Prostate gland (tissue), 2 donors: Measurements from ENCODE around the gene MYL2. TPM values are rescaled to one million over a fixed set of nuclear protein-coding genes. Genes with fewer than 3 reads are reported as not detected.

Experiments
- DNase-seq: peaks from one replicate; pipeline ENCODE4 v3.0.0-alpha.2; 2019; ENCODE audit warnings: low spot score
- H3K27ac ChIP-seq, 2 donors: fragments of 200-600 bp; sonication (generic); 2 replicates each; pipeline ENCODE4 v1.5.1; 2017 to 2019
- H3K27me3 ChIP-seq: fragments of 200-600 bp; sonication (generic); replicated peaks from 2 replicates; pipeline ENCODE4 v1.5.1; 2019; ENCODE audit not compliant: insufficient read depth
- H3K36me3 ChIP-seq, 2 donors: fragments of 200-600 bp; sonication (generic); 1 replicate in 1 of 2; 2 replicates in 1 of 2; pipeline versions ENCODE4 v1.5.1 to v1.8.1; 2017 to 2019
- H3K4me1 ChIP-seq: fragments of 200-600 bp; sonication (generic); replicated peaks from 2 replicates; pipeline ENCODE4 v1.5.1; 2019
- H3K4me3 ChIP-seq, 2 donors: fragments of 200-600 bp; sonication (generic); 2 replicates each; pipeline ENCODE4 v1.5.1; 2017 to 2019
- H3K9me3 ChIP-seq: fragments of 200-600 bp; sonication (generic); 2 replicates; pipeline ENCODE4 v1.5.1; 2017
- POLR2A ChIP-seq: fragments of 450-650 bp; IDR thresholded peaks from one replicate; pipeline ENCODE4 v1.6.1; 2016; ENCODE audit warnings: antibody characterized with exemption, mild to moderate bottlenecking
- POLR2AphosphoS5 ChIP-seq: sonication (generic); formaldehyde crosslinking; IDR thresholded peaks from one replicate; pipeline ENCODE4 v1.6.1; 2017; ENCODE audit warnings: antibody characterized with exemption
- WGBS: methylation state at CpG from one replicate; pipeline ENCODE4 v1.1.5; 2018; 5-methylcytosine and 5-hydroxymethylcytosine counted together
- intact Hi-C: fragments of 100-400 bp; cut with DNase I; formaldehyde crosslinking; loops from one replicate; pipeline ENCODE4 v1.14.2; 2022
- total RNA-seq, 2 donors: library from RNA; depleted of rRNA; stranded (reverse); fragments of >200 nt; gene quantifications; one replicate each; pipeline ENCODE4 v1.1.0, GENCODE V29; 2016
- TF ChIP-seq, protein P1 (sequence below), 4 experiments: fragments of 200-600 bp in 2 of 4; fragments of 450-650 bp in 2 of 4; sonication (generic) in 2 of 4; IDR thresholded peaks; 1 replicate in 3 of 4; 2 replicates in 1 of 4; pipeline ENCODE4 v1.5.1; 2016 to 2019; ENCODE audit warnings: antibody characterized with exemption in 4 of 4, mild to moderate bottlenecking in 2 of 4, moderate library complexity in 2 of 4

The MYL2 gene, protein sequence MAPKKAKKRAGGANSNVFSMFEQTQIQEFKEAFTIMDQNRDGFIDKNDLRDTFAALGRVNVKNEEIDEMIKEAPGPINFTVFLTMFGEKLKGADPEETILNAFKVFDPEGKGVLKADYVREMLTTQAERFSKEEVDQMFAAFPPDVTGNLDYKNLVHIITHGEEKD
- total RNA-seq = 10 to 100 TPM in 1 of 2 donors, not detected in 1; 39.5 TPM

DNA sequence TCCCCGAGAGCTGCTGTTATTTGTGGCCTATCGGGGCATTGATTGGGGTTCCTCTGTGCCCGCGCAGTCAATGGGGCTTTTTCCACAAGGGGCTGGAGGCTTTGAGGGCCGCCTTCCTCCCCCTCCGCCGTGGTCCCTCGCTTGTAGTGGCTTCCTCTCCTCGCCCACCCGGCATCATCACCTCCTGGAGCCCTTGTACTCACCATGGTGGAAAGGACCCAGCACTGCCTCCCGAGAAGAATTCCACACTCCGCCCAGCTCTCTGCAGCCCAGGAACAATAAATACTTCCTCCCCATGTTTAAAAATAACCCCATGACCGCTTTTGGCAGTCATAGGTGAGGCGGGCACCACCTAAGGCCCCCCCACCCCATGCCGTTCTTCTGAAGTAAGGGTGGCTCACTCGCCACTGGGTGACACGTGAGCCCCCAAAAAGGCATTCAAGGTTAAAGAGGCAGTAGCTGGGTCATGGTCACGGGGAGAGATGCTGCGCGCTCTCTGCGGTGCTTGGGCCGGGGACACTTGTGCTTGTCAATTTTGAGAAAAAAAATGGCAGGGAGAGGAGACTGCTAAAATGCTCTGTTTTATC, at the start of gene MYL2:
Gene MYL2, minus strand, starts transcription at position 256 of the 587 bp plus-strand sequence. Its CDS starts 50 bp downstream, at position 206.
- WGBS = 74% methylated on average over 22 of the region's 22 CpGs
- H3K36me3 ChIP-seq = no peaks in the 10 kb centered on the region
- intact Hi-C loops = no loop called here
- no peaks in the 10 kb centered on the region for H3K9me3 ChIP-seq
- H3K4me1 ChIP-seq = no peaks in the 10 kb centered on the region
- TF ChIP-seq POLR2A (no peak), POLR2AphosphoS5 (no peak)
- TF ChIP-seq, protein P1, sequence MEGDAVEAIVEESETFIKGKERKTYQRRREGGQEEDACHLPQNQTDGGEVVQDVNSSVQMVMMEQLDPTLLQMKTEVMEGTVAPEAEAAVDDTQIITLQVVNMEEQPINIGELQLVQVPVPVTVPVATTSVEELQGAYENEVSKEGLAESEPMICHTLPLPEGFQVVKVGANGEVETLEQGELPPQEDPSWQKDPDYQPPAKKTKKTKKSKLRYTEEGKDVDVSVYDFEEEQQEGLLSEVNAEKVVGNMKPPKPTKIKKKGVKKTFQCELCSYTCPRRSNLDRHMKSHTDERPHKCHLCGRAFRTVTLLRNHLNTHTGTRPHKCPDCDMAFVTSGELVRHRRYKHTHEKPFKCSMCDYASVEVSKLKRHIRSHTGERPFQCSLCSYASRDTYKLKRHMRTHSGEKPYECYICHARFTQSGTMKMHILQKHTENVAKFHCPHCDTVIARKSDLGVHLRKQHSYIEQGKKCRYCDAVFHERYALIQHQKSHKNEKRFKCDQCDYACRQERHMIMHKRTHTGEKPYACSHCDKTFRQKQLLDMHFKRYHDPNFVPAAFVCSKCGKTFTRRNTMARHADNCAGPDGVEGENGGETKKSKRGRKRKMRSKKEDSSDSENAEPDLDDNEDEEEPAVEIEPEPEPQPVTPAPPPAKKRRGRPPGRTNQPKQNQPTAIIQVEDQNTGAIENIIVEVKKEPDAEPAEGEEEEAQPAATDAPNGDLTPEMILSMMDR (IDR thresholded peaks at IDR 0.05) = no peak
- no peak for DNase-seq
- H3K4me3 ChIP-seq = no peak within 1 kb of the TSS
- H3K27me3 ChIP-seq = no peaks in the 10 kb centered on the region
- H3K27ac ChIP-seq = no peak within 1 kb of the TSS

DNA sequence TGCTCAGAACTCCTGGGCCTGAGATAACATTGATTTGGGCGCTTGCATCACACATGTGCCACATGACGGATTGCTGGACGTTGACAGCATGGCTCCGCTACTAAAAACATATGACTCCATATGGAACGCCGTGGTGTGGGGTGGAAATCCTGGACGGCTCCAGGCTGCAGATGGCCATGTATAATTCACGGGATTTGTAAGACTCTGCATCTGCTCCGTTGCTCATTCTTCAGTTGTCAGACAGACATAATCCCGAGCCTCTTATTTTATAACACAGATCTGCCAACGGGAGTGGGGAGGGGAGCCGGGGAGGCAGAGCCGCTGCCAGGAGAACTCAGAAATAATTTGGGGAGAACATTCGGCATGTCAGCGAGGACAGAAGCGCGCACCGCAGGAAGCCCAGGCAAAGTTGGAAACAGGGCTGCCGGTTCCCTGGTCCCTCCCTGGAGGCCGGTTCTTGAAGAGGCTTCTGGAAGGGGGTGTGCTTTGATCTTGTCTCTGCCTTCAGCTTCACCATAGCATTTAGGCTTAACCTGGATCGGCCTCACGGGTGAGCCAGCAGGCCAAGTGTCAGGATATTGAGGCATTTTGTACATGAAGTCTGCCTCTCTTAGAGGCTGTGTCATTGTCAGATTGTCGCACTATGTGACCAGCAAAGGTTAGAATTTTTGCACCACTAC, 45.8 kb upstream of the MYL2 start:
- intact Hi-C loops = no loop called here
- Histone ChIP-seq H3K27me3 (no peaks in the 10 kb centered on the region), H3K36me3 (no peaks in the 10 kb centered on the region), H3K4me3 (no peak overlapping the region), H3K27ac (no peak overlapping the region), H3K9me3 (no peaks in the 10 kb centered on the region), H3K4me1 (no peaks in the 10 kb centered on the region)
- no peak for TF ChIP-seq POLR2AphosphoS5
- TF ChIP-seq, protein P1 (IDR thresholded peaks at IDR 0.05) = no peak
- TF ChIP-seq POLR2A = no peak
- 86% methylated on average over 23 of the region's 23 CpGs for WGBS
- DNase-seq = no peak

DNA sequence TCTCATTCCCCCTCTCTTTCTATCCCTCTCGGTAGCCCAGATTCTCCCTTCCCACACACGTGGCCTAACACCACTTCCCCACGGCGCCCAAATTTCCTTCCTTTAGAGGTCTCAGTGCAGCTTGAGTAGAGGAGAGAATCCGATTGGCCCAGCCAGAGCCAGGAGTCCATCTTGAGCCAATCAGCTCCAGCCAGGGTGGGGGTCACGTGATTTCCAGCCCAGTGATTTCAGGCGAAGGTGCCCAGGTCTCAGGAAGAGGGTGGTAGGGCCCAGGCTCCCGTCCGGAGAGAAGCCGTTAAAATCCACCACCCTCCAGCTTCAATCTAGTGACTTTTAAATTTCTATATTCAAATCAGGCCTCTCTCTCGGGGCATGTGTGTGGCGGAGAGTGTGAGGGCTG, 45.2 kb upstream of the MYL2 start:
- no peaks in the 10 kb centered on the region for H3K4me1 ChIP-seq
- no peaks in the 10 kb centered on the region for H3K36me3 ChIP-seq
- H3K4me3 ChIP-seq = no peak overlapping the region
- H3K9me3 ChIP-seq = no peaks in the 10 kb centered on the region
- no peak overlapping the region for H3K27ac ChIP-seq
- WGBS = 75% methylated on average over 12 of the region's 12 CpGs
- TF ChIP-seq, protein P1 (IDR thresholded peaks at IDR 0.05) = no peak
- TF ChIP-seq POLR2A (no peak), POLR2AphosphoS5 (no peak)
- intact Hi-C loops = no loop called here
- no peak for DNase-seq
- no peaks in the 10 kb centered on the region for H3K27me3 ChIP-seq

DNA sequence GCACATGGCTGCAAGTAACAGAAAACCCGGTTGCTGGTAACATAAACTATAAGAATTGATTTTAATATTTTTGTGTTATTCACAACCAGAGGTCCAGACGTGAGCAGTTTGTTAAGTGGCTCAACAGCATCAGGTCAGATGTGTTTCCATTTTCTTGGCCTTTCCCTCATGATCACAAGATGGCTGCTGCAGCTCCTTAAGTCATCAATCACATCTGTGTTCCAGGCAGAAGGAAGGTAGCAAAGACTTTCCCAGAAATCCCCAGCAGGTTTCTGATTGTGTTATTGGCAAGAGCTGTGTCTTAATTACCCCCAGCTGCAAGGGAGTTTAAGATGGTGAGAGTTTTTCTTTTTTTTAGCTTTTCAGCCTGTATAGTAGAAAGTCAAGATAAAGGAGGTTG, 40.4 kb upstream of the MYL2 start:
- intact Hi-C loops = no loop called here
- TF ChIP-seq POLR2AphosphoS5 (no peak), POLR2A (no peak)
- TF ChIP-seq, protein P1 (IDR thresholded peaks at IDR 0.05) = no peak
- 88% methylated on average over 2 of the region's 2 CpGs for WGBS

More for the DNA sequence above, 40.4 kb upstream of the MYL2 start:
- no peaks in the 10 kb centered on the region for H3K9me3 ChIP-seq
- H3K36me3 ChIP-seq = no peaks in the 10 kb centered on the region
- H3K27ac ChIP-seq = no peak overlapping the region
- no peak overlapping the region for H3K4me3 ChIP-seq
- no peaks in the 10 kb centered on the region for H3K4me1 ChIP-seq
- H3K27me3 ChIP-seq = no peaks in the 10 kb centered on the region
- DNase-seq = no peak
